HG03354 (cell line): ENCODE measurements around the gene DNAI7.

Source experiments
- ATAC-seq: cut with Tn5 transposase; IDR thresholded peaks from one replicate; pipeline ENCODE4 v1.9.1; 2021; ENCODE audit warnings: mild to moderate bottlenecking; ENCODE audit not compliant: unreplicated experiment, poor library complexity, severe bottlenecking

Gene DNAI7, protein sequence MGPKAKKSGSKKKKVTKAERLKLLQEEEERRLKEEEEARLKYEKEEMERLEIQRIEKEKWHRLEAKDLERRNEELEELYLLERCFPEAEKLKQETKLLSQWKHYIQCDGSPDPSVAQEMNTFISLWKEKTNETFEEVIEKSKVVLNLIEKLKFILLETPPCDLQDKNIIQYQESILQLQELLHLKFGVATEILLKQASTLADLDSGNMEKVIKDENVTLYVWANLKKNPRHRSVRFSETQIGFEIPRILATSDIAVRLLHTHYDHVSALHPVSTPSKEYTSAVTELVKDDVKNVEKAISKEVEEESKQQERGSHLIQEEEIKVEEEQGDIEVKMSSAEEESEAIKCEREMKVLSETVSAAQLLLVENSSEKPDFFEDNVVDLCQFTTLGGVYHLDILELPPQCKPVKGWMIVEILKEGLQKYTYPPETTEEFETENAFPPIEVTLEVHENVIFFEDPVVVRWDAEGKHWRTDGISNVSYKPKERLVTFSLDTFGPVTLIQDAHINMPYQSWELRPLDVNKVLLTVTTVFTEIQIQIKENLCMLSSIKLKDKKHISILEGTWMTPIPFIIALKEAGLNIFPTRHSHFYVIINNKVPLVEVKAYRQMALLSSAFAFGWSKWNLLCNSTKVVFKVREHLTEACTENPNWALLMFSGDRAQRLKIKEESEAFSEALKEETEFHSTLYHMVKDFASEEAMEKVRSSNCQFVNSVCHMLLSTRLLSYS

DNA sequence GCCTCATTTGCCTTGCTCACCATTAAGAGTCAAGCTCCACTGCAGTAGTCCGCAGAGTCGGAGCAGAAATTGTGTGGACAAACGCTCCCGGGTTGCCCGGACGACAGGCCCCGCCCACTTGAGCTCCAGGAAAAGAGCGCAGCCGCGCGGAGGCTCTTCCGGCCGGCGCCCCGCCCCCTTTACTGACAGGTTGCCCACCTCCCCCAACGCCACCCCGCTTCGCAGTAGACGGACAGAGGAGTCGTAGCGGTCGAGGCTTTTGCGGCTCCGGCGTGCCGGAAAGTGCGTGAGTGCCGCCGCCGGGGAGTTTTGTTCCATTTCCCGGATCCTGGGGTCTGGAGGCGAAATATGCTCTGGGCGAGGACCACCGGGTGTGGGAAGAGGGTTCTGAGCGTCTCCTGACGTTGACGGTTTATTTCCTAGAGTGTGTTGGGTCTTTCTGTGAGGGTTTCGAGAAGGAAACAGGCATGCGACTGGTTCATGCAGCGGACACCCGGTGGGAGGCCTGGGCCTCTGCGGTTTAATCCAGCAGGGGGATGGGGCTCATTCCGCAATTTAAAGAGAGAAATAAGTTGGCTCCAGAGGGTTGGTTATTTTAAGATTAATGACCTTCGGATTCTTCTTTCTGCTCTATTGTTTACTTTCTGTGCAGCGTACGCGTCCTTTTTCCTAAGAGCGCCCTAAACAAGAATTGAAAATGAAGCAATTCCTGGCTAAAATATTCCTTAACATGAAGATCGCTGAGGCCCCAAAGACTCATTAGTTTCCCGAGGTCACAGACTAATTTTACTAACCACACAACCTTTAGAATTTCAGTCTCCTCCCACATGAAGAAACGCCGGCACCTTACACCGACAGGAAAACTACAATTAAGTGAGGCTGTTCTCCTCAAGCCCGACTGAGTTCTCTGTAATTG, at the start of gene DNAI7, which contains the start of gene ETFRF1:
DNAI7 (minus strand) TSS at position 105 of the 916 bp plus-strand sequence; CDS start at position 23, 82 bp downstream.
ETFRF1 (plus strand) TSS at position 182 of the 916 bp plus-strand sequence. CDS start 8,720 bp downstream, outside the sequence.
- ATAC-seq = peak; percentile 96

DNA sequence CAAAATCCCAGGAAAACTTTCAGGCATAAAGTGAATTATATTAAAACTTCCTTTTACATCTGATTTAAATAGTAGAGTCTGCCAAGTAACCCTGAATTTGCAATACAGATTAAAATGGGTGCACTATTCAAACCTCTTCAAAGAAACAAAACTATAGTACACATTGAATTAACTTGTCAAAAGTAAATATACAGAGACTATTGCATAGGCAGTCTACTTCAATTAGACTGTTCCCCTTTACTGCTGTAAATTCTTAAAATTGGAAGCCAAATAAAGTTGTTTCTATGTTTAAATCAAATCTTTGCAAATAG, 48.7 kb upstream of the DNAI7 start:
- no peak for ATAC-seq

DNA sequence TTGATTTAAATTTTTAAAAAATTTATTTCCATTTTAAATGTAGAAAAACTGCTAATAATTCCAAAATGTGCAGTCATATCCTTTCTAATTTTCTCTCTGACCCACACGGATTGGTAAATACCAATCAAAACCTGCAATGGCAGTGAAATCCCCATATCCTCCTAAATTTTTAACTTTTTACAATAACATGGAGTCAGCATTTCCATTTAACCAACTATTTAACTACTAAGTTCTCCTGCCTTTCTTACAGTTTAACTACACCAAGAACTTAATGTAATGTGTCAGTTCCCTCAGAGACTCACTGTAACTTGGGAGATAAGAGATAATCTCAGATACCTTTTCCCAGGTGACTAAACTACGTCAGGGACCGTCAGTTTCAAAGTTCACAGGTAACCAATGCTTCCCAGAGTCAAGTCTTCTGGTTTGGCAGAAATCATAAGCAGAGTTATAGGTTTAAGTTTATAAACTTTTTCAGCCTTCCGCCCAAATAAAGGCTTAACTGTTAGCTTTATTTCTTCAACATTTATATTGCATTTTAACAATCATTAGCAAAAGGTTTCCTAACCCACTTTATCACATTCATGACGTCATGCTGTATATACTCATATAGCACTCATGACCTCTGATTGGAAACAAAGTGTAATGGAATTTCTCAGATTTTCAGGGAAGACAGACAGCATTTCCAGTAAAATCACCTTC, 48.2 kb upstream of the DNAI7 start:
- no peak for ATAC-seq

DNA sequence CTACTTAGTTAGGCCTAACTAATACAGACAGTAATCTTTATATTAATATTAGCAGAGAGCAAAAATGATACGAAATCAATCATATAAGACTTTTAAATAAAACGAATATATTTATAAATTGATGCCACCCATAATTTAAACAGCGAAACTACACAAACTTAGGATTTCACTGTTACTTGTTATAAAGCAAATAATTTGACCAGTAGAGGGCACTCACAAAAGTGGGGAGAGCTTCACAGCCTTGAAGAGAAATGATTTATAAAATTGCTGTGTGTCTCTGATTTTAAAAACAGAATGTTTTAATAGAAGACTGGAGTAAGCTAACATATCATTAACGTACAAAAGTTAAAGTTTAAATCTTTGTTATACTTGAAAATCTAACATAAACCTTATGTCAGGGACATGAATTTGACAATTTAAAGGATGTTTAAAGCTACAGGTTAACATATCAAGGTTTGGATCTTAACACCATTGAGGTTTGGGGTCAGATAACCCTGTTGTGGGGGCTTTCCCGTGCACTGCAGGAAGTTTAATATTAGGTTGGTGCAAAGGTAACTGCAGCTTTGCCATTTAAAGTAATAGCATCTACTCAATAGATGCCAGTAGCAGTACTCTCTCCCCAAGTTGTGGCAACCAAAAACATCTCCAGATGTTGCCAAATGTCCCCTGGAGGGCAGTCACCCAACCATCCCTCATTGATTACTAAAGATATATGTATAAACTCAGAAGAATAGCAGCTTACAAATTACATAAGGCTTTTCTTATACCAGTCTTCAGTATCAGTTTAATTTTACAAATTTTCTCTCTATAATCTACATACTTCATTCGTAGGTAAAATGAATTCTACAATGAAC, 46.4 kb upstream of the DNAI7 start:
- peak; percentile 75 for ATAC-seq

DNA sequence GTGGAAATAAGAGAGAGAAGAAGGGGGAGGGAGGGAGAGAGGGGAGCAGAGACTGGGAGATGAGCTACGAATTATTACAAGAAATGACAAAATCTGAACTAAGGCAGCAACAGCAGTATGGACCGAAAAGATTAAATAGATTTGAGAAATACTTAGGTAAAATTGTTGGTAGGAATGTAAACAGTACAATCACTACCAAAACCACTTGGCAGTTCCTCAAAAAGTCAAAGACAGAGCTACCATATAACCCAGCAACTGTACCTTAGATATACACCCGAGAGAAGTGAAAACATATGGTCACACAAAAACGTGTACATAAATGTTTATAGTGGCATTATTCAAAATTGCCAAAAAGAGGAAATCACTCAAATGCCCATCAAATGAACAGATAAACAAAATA, 41.7 kb upstream of the DNAI7 start:
- no peak for ATAC-seq

DNA sequence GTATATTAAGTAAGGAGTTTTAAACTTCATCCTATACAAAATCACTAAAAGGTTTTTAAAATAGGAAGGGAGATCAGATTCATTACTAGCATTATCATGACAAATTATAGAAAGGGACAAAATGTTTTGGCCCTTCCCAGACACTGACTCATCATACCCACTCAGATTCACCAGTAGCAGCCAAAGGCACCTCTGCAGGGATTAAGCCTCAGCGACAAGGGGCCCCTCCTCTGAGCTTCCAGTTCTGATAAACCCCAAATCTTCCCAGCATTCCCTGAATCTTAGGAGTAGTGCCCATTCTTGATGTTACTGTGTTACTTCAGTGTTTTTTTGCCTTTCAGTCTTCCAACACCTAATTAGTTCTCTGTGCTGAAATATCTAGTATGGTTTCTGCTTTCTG, 41.2 kb upstream of the DNAI7 start:
- ATAC-seq = no peak

DNA sequence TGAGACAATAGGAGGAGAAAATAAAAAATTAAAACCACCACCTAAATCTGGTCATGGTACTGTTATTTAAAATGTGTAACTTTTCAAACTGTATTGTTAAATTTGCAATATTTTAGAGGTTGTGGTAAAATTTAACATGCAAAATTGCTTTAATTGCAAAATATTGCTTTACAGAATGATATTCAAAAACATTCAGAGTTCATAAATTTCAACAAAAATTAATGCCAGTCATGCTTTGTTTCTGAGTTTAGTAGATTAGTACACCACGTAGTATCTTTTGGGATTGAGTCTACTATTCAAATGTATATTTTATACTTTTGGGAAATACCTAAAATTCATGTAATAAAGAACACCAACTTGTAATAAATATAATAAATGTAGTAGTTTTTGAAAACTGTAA, 18.4 kb upstream of the DNAI7 start:
- no peak for ATAC-seq

DNA sequence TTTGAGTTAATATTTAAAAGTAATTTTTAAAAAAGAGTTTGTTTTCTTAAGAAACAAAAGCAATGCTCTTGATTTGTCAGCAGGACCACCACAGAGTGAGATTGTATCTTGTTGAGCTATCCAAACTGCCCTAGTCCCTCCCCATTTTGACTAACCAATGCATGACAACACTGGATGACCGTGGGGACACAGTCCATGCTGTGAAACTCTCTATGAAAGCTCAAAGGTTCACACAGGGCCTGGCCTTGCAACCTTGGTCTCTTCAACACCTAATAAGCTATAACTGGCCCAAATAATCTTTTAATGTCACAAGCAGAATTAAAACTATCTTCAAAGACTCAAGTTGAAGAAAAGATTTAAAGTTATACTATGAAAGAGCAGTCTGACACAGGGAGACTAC, 13.6 kb upstream of the DNAI7 start:
- ATAC-seq = no peak

DNA sequence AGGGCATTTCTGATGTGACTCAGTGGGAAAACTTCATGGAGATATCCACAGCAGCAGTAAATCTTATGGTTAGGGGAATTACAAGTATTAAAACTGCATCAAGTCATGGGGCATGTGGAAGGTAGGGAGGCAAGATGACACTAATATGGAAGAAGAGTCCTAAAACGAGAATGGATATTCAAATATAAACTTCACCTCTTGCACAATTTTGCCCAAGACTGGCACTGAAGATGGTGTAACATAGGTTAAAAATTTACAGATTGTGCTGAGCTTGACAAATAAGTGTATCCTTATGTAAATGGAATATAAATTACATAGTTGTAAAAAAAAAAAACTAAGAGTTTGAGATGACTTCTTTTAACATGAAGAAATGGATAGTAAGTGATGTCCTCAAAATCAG, 12.9 kb upstream of the DNAI7 start:
- no peak for ATAC-seq

DNA sequence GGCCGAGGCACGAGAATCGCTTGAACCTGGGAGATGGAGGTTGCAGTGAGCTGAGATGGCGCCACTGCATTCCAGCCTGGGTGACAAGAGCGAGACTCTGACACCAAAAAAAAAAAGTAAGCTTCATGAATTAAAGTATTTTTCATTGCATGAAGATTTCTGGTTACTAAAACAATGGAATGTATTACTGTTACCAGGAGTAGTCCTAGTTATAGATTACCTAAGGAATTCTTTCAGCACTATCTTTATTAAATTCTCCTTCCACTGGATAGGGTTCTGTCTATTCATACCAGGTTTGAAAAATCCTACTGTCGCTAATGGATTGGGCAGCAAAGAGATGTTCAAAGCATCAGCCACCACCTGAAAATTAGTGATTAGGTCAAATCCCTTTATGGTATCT, 12.5 kb upstream of the DNAI7 start:
- ATAC-seq = no peak

DNA sequence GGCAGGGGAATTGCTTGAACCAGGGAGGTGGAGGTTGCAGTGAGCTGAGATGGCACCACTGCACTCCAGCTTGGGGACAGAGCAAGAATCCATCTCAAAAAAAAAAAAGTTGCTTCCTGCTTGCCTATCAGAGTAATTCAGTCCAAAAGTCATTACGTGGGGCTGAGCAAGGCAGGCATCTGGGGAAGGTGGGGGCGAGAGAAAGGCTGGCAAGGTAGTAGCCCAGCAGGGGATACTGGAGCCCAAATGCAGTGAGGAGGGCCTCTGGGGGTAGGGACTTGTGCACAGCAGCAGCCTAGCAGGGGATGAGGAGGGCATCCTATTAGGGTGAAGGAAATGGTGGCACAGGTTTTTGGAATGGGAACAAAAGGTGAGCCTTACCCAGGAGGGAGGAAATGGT, 7.2 kb upstream of the DNAI7 start:
- no peak for ATAC-seq

DNA sequence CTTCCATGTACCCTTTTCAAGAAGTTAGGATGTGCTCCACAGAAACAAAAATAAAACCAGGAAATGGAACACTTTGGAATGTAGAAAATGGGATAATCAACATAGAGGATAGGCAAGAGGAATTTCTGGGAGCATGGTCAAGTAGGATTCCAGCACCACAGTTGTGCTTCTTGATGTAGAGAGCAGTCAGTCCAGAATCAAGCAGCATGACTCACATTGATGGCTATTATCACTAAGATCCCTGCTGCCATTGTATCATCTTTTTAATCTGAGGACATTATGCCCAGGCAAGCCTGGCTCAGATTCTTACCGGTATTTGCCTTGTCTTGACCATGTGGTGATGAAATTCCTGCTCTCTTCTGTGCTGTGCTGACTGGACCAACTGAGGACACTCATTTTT, 5.7 kb upstream of the DNAI7 start:
- ATAC-seq = no peak

DNA sequence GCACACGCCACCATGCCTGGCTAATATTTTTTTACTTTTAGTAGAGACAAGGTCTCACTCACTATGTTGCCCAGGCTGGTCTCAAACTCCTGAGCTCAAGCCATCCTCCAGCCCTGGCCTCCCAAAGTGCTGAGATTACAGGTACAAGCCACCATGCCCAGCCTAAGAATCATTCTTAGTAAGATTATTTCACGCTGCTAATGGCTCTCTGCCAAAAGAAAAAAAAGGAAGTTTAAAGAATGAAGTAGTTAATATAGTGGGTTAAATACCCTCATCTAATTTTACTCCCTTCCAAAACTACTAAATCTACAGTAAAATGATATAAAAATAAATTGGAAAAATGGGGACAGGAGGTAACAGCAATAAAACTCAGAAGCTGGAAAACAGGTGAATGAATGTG, 2.6 kb upstream of the DNAI7 start:
- no peak for ATAC-seq

DNA sequence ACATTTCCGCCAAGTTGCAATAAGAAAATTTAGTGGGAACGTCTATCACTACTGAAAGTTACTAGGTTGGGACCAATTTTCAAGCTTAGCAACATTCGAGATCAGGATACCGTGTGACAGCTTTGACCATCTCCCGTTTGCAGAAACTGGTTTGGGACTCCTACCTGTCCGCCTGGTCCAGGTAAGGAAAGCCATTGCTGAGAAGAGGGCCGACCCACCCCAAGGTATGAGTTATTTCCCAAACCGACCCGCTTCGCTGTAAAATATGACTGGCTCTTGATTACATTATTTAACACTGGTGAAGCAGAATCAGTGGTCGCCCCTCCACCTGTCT, 271 bp downstream of the DNAI7 start:
- ATAC-seq = no peak

DNA sequence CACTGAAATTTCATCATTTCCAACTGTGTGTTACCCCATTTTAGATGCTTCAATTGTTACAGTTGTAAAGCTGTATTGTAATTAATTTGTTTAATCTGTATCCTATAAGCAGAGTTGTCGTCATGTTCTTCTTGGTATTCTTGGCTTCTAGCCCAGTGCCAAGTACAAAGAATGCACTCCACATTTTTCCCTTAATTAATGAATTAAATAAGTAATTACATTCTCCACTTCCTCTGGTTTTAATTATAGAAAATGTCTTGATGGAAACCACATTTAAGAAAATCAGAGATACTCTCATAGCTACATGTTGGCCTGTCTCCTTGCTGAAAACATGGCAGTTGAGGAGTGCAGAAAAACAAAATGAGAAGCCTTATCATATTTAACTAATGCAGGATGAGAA, 746 bp downstream of the DNAI7 start:
- no peak for ATAC-seq

DNA sequence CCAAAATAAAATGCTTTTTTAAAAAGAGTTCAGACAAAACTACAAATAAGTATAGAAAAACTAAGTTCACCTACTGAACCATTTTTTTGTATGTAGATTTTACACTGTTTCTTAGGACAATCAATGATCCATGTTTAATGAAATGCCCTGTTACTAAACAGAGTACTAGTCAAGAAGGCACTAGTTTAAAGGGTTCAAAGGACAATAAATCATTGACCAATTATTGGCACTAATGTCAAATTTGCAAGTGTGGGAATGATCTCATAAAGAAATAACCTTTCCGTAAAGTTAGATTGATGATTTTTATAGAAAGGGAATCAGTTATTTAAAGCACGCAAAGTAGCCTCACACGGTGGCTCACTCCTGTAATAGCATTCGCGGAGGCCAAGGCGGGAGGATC, 4.2 kb downstream of the DNAI7 start:
- ATAC-seq = no peak

DNA sequence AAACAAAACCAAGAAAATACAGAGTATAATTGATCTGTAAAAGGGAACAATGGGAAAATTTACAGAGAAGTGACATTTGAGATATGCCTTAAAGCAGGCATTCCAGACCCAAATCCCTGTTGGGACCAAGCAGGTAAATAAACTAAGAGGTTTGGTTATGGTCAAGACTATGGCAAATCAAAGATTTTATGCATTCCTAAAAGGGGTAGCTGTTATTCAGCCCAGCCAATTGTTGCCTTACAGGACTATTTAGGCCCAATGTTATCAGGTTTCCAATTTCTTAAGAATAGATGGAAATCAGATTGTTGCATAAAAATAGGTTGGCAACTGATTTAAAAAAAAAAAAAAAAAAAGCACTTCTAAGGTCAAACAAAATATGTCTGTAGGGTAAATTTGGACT, 5.3 kb downstream of the DNAI7 start:
- no peak for ATAC-seq

DNA sequence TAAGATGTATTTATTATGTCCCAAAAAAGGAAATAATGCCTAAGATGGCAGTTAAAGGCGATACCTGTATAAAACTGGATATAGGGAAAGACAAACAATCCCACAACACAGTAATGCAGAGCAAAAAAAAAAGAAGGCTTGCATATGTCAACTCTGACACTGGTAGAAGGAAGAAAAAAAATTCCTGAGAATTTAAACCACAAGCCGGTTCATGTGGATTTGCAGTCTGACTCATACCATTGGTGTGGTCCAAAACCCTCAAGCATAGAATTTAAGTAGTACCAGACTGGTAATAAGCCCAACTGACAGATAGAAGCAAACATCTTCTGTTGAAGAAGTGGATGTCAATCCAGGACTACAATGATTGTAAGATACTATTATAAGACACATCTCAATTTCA, 7.2 kb downstream of the DNAI7 start:
- ATAC-seq = no peak

DNA sequence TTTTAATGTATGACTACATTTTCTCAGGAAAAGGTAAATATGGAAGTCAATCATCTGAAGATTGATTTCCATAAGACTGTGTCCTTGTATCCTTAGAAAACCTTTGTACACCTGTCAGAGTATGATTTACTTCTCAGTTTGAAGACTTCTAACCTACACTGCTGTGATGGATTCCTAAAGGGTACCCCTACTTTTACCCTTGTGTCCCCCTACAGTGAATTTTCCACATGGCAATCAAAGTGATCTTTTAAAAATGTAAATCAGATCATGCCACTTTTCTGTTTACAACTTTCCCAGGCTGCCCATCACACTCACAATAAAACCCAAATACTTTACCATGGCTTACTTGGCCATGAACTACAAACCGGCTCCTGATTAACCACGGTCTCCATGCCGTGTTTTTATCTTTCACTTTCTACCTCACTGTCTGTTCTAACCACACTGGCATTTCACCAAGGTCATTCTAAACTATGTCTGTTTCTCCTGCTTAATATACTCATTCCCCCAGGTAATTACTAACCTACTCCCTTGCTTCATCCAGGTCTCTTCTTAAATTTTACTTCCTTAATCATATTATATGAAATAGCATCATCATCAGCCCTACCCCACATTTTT, 8.1 kb downstream of the DNAI7 start:
- ATAC-seq = peak; percentile 92
